GM12878 (cell line): ENCODE data around the gene ZMIZ1. TPM values are rescaled to one million over a fixed set of nuclear protein-coding genes. Genes with fewer than 3 reads are reported as not detected.

Source experiments
- ATF7 ChIP-seq: fragments of 450-650 bp; IDR thresholded peaks from 2 replicates; pipeline ENCODE4 v1.6.1; 2016; ENCODE audit warnings: low read depth, mild to moderate bottlenecking
- POU2F2 ChIP-seq: IDR thresholded peaks from 3 replicates; pipeline ENCODE4 v1.6.1; 2011; ENCODE audit warnings: low read depth, mild to moderate bottlenecking, low read length, borderline replicate concordance
- SIN3A ChIP-seq: IDR thresholded peaks from 2 replicates; pipeline ENCODE4 v1.6.1; 2012; ENCODE audit warnings: low read depth, low read length, improper control_type of control experiment
- SREBF2 ChIP-seq: IDR thresholded peaks from 2 replicates; pipeline ENCODE4 v1.6.1; 2012; ENCODE audit warnings: mild to moderate bottlenecking, low read length
- ZBTB4 ChIP-seq: fragments of 450-650 bp; formaldehyde crosslinking; IDR thresholded peaks from 2 replicates; pipeline ENCODE4 v1.4.0; 2022; ENCODE audit warnings: mild to moderate bottlenecking, moderate library complexity
- polyA plus RNA-seq, 11 experiments: library from polyadenylated mRNA; depleted of rRNA in 4 of 11; unstranded in 6 of 11; stranded (reverse) in 5 of 11; fragments of >200 nt; fragmentation: Nextera tagmentation in 4 of 11; fragmentation: Illumina TruSeq in 1 of 11; extraction: Ambion mirVana in 4 of 11; extraction: Trizol in 1 of 11; gene quantifications; 1 replicate in 1 of 11; 2 replicates in 10 of 11; pipeline versions ENCODE4 v1.2.1 to v1.2.3, GENCODE V29; 2011 to 2016; ENCODE audit warnings: inconsistent platforms in 2 of 11, missing spikeins in 2 of 11, low read depth in 1 of 11
- total RNA-seq, 4 experiments: library from RNA; depleted of rRNA in 3 of 4; stranded (reverse); fragments of >200 nt in 3 of 4; fragmentation: Illumina TruSeq in 1 of 4; extraction: Trizol in 1 of 4; gene quantifications; 2 replicates each; pipeline versions ENCODE4 v1.2.1 to v1.2.3, GENCODE V29; 2013 to 2021
- TF ChIP-seq, protein P1 (sequence below): fragments of 150-350 bp; IDR thresholded peaks from 2 replicates; pipeline ENCODE4 v1.6.1; 2016; ENCODE audit warnings: low read depth, low read length

The ZMIZ1 gene
- total and polyA plus RNA-seq, 10 of the 15 experiments (the other 5 are each of a cell fraction or from before 2014, with no cell fraction given): 3.1 to 82.3 (median 14.9) TPM

GRCh38 chr10:79105818-79106217, 37.1 kb downstream of the ZMIZ1 start (continued):
- TF ChIP-seq ZBTB4 (CRISPR knock-in tag): no peak
- no peak for TF ChIP-seq SREBF2
- TF ChIP-seq POU2F2: no peak
- TF ChIP-seq, protein P1, sequence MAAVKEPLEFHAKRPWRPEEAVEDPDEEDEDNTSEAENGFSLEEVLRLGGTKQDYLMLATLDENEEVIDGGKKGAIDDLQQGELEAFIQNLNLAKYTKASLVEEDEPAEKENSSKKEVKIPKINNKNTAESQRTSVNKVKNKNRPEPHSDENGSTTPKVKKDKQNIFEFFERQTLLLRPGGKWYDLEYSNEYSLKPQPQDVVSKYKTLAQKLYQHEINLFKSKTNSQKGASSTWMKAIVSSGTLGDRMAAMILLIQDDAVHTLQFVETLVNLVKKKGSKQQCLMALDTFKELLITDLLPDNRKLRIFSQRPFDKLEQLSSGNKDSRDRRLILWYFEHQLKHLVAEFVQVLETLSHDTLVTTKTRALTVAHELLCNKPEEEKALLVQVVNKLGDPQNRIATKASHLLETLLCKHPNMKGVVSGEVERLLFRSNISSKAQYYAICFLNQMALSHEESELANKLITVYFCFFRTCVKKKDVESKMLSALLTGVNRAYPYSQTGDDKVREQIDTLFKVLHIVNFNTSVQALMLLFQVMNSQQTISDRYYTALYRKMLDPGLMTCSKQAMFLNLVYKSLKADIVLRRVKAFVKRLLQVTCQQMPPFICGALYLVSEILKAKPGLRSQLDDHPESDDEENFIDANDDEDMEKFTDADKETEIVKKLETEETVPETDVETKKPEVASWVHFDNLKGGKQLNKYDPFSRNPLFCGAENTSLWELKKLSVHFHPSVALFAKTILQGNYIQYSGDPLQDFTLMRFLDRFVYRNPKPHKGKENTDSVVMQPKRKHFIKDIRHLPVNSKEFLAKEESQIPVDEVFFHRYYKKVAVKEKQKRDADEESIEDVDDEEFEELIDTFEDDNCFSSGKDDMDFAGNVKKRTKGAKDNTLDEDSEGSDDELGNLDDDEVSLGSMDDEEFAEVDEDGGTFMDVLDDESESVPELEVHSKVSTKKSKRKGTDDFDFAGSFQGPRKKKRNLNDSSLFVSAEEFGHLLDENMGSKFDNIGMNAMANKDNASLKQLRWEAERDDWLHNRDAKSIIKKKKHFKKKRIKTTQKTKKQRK: no peak
- no peak for TF ChIP-seq ATF7
- no peak for TF ChIP-seq SIN3A
